HCT116 (cell line): ENCODE measurements around the gene TSPEAR. TPM values are rescaled to one million over a fixed set of nuclear protein-coding genes. Genes with fewer than 3 reads are reported as not detected.

Experiments
- ATAC-seq: fragments of 200-7000 bp; cut with Tn5 transposase; 2 replicates; pipeline ENCODE4 v1.9.1; 2020; ENCODE audit warnings: mild to moderate bottlenecking, moderate library complexity
- BruUV-seq: library from RNA; stranded (reverse); fragments of 400-500 nt; replicated peaks from 2 replicates; lab custom pipeline; 2021; lab: Mats Ljungman, UMichigan
- CTCF ChIA-PET: fragments of 300-600 bp; sonication (Branson Sonifier 250); formaldehyde crosslinking; loops from one replicate; lab custom pipeline; 2021; ENCODE audit warnings: antibody characterized with exemption; lab: Charles Lee
- POLR2A ChIA-PET: fragments of 300-600, 350-600 bp; sonication (Branson Sonifier 250); formaldehyde crosslinking; loops from one replicate; lab custom pipeline; 2021; ENCODE audit warnings: antibody characterized with exemption; lab: Charles Lee
- RAD21 ChIA-PET, 2 experiments: fragments of 300-600 bp; sonication (Branson Sonifier 250); formaldehyde crosslinking; loops; one replicate each; lab custom pipeline; 2023; ENCODE audit warnings: low total read pairs in 2 of 2; ENCODE audit not compliant: uncharacterized antibody in 2 of 2, unreplicated experiment in 2 of 2, low non-redundant PET in 1 of 2; lab: Charles Lee
- DNase-seq: peaks from one replicate; pipeline ENCODE4 v3.0.0-alpha.2; 2010; ENCODE audit warnings: low read depth, low spot score
- H2AFZ ChIP-seq: fragments of 200-600 bp; shearing (Covaris generic), sonication (generic); 2 replicates; pipeline ENCODE4 v1.6.1; 2017; ENCODE audit warnings: low read depth, mixed run types, mixed read lengths, antibody characterized with exemption, low read length; ENCODE audit not compliant: poor library complexity, severe bottlenecking
- H3K27ac ChIP-seq: 2 replicates; pipeline ENCODE4 v1.5.1; 2012; ENCODE audit warnings: low read depth, low read length
- H3K27me3 ChIP-seq: fragments of 200-600 bp; sonication (generic); 2 replicates; pipeline ENCODE4 v1.6.1; 2016; ENCODE audit warnings: mixed run types, low read length, mixed read lengths; ENCODE audit not compliant: insufficient read depth
- H3K36me3 ChIP-seq, 2 experiments: fragments of 200-500 bp in 1 of 2; fragments of 200-600 bp in 1 of 2; sonication (Bioruptor generic) in 1 of 2; sonication (generic) in 1 of 2; 2 replicates each; pipeline versions ENCODE4 v1.5.1 to v1.6.1; 2014 to 2016; ENCODE audit warnings: low read length in 2 of 2, inconsistent platforms in 1 of 2, mixed read lengths in 1 of 2, mixed run types in 1 of 2; ENCODE audit not compliant: insufficient read depth in 2 of 2, control insufficient read depth in 1 of 2
- H3K4me1 ChIP-seq, 2 experiments: fragments of 200-600 bp in 1 of 2; sonication (generic) in 1 of 2; 2 replicates each; pipeline versions ENCODE4 v1.5.1 to v1.6.1; 2012 to 2017; ENCODE audit warnings: low read length in 2 of 2, inconsistent platforms in 1 of 2, mild to moderate bottlenecking in 1 of 2, mixed read lengths in 1 of 2, mixed run types in 1 of 2, moderate library complexity in 1 of 2; ENCODE audit not compliant: insufficient read depth in 2 of 2, control insufficient read depth in 1 of 2
- H3K4me2 ChIP-seq: fragments of 200-600 bp; sonication (generic); 2 replicates; pipeline ENCODE4 v1.6.1; 2017; ENCODE audit warnings: mixed run types, low read length, mixed read lengths
- H3K4me3 ChIP-seq, 2 experiments: fragments of 200-600 bp in 1 of 2; sonication (generic) in 1 of 2; replicated peaks in 1 of 2; 2 replicates each; pipeline ENCODE4 v1.5.1; 2011 to 2016; ENCODE audit warnings: low read length in 2 of 2, control low read depth in 1 of 2, low read depth in 1 of 2, mild to moderate bottlenecking in 1 of 2, mixed read lengths in 1 of 2, mixed run types in 1 of 2
- H3K79me2 ChIP-seq: fragments of 200-600 bp; sonication (generic); 2 replicates; pipeline ENCODE4 v1.6.1; 2017; ENCODE audit warnings: mild to moderate bottlenecking, mixed run types, low read length, moderate library complexity, mixed read lengths; ENCODE audit not compliant: insufficient read depth
- H3K9ac ChIP-seq: fragments of 200-600 bp; sonication (generic); 2 replicates; pipeline ENCODE4 v1.6.1; 2016; ENCODE audit warnings: low read length, mixed read lengths
- H3K9me2 ChIP-seq: fragments of 200-600 bp; sonication (generic), shearing (Covaris generic); 2 replicates; pipeline ENCODE4 v1.6.1; 2017; ENCODE audit warnings: mixed run types, mild to moderate bottlenecking, moderate library complexity; ENCODE audit not compliant: insufficient read depth
- H3K9me3 ChIP-seq, 2 experiments: fragments of 200-500 bp in 1 of 2; fragments of 200-600 bp in 1 of 2; sonication (Bioruptor generic) in 1 of 2; sonication (generic) in 1 of 2; 2 replicates each; pipeline ENCODE4 v1.6.1; 2014 to 2017; ENCODE audit warnings: low read length in 2 of 2, mixed read lengths in 2 of 2, inconsistent platforms in 1 of 2, low read depth in 1 of 2, mild to moderate bottlenecking in 1 of 2, mixed run types in 1 of 2, moderate library complexity in 1 of 2; ENCODE audit not compliant: control insufficient read depth in 1 of 2, insufficient read depth in 1 of 2
- H4K20me1 ChIP-seq: fragments of 200-600 bp; sonication (generic), shearing (Covaris generic); 2 replicates; pipeline ENCODE4 v1.6.1; 2017; ENCODE audit warnings: mixed run types, mild to moderate bottlenecking, moderate library complexity; ENCODE audit not compliant: insufficient read depth
- CBX3 ChIP-seq: IDR thresholded peaks from 2 replicates; pipeline ENCODE4 v1.6.1; 2012; ENCODE audit warnings: low read depth
- CTCF ChIP-seq, 3 experiments: fragments of 200-600 bp in 1 of 3; sonication (generic) in 1 of 3; IDR thresholded peaks in 2 of 3; conservative IDR thresholded peaks in 1 of 3; 2 replicates each; pipeline ENCODE4 v1.5.1; 2012 to 2017; ENCODE audit warnings: low read depth in 2 of 3, low read length in 2 of 3, antibody characterized with exemption in 1 of 3, borderline replicate concordance in 1 of 3, control low read depth in 1 of 3, mild to moderate bottlenecking in 1 of 3, mixed read lengths in 1 of 3, mixed run types in 1 of 3, moderate library complexity in 1 of 3; ENCODE audit not compliant: insufficient read depth in 1 of 3
- ELF1 ChIP-seq: IDR thresholded peaks from 2 replicates; pipeline ENCODE4 v1.6.1; 2012; ENCODE audit warnings: low read depth, borderline replicate concordance
- EZH2 ChIP-seq: fragments of 200-600 bp; sonication (generic); IDR thresholded peaks from 2 replicates; pipeline ENCODE4 v1.6.1; 2017; ENCODE audit warnings: antibody characterized with exemption, mixed run types
- EZH2phosphoT487 ChIP-seq: fragments of 200-600 bp; IDR thresholded peaks from 2 replicates; pipeline ENCODE4 v1.6.1; 2018; ENCODE audit warnings: antibody characterized with exemption, borderline replicate concordance
- JUND ChIP-seq: IDR thresholded peaks from 2 replicates; pipeline ENCODE4 v1.6.1; 2012
- POLR2A ChIP-seq: IDR thresholded peaks from 2 replicates; pipeline ENCODE4 v1.7.0; 2011; ENCODE audit warnings: borderline replicate concordance; ENCODE audit not compliant: insufficient read depth, insufficient read length; ENCODE audit errors: extremely low read depth
- POLR2AphosphoS5 ChIP-seq: IDR thresholded peaks from 2 replicates; pipeline ENCODE4 v1.6.1; 2011; ENCODE audit warnings: mild to moderate bottlenecking, low read depth, low read length, moderate library complexity
- REST ChIP-seq: IDR thresholded peaks from 2 replicates; pipeline ENCODE4 v1.6.1; 2012; ENCODE audit warnings: low read depth
- SIN3A ChIP-seq: IDR thresholded peaks from 2 replicates; pipeline ENCODE4 v1.6.1; 2012; ENCODE audit warnings: low read depth
- SP1 ChIP-seq: IDR thresholded peaks from 2 replicates; pipeline ENCODE4 v1.6.1; 2012; ENCODE audit warnings: low read depth
- SRF ChIP-seq: IDR thresholded peaks from 2 replicates; pipeline ENCODE4 v1.6.1; 2012; ENCODE audit warnings: low read depth
- TCF7L2 ChIP-seq: IDR thresholded peaks from 2 replicates; pipeline ENCODE4 v1.7.0; 2011; ENCODE audit warnings: borderline replicate concordance, inconsistent platforms; ENCODE audit not compliant: insufficient read depth, insufficient read length; ENCODE audit errors: extremely low read depth
- YY1 ChIP-seq: IDR thresholded peaks from 2 replicates; pipeline ENCODE4 v1.6.1; 2011; ENCODE audit warnings: low read length, low read depth, moderate library complexity, mild to moderate bottlenecking; ENCODE audit not compliant: insufficient replicate concordance; ENCODE audit errors: extremely low read depth
- ZBTB33 ChIP-seq: IDR thresholded peaks from 2 replicates; pipeline ENCODE4 v1.6.1; 2011; ENCODE audit warnings: mild to moderate bottlenecking, low read length, moderate library complexity; ENCODE audit not compliant: insufficient replicate concordance; ENCODE audit errors: extremely low read depth
- intact Hi-C: fragments of 100-400 bp; cut with micrococcal nuclease; formaldehyde crosslinking; loops from 2 replicates; pipeline ENCODE4 v1.10.0; 2022
- total RNA-seq: library from RNA; stranded (reverse); gene quantifications from one replicate; pipeline ENCODE4 v1.2.1, GENCODE V29; 2021; ENCODE audit not compliant: unreplicated experiment

Gene TSPEAR
- total RNA-seq, 1 experiment from 2014 or later, result not detected

DNA sequence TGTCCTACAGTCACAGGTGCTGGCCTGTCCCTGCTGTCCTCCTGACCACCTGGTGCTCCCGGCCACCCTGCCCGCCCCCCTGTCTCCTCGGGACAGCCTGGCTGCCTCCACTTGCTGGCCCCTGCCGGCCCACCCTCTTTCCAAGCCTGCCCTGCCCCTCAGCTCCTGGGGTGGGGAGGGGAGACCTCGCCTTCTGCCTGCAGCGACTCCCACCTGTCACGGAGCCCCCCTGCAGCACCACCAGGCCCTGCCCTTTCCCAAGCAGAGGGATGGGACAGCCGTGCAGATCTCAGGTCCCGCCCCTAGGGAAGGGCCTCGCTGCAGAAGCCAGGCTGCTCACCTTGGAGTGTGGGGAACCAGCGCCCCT, 248.6 kb downstream of the TSPEAR start:
- POLR2A ChIA-PET, result no interaction called here
- RAD21 ChIA-PET, result no interaction called here
- BruUV-seq, result no TSS peak
- no peaks in the 10 kb centered on the region for H3K4me1 ChIP-seq
- no peak overlapping the region for H2AFZ ChIP-seq
- no peak overlapping the region for H3K4me3 ChIP-seq
- CTCF ChIA-PET, result no interaction called here
- H4K20me1 ChIP-seq, result no peaks in the 10 kb centered on the region
- no peak overlapping the region for H3K27ac ChIP-seq
- no peaks in the 10 kb centered on the region for H3K9me2 ChIP-seq
- no peak overlapping the region for H3K4me2 ChIP-seq
- intact Hi-C loops, result no loop called here
- TF ChIP-seq CTCF (IDR thresholded peaks at IDR 0.05 in 2 of 3, conservative IDR thresholded peaks at IDR 0.05 in 1 of 3; ENCODE audit: borderline replicate concordance in 1 of 3, insufficient read depth in 1 of 3, low read depth in 2 of 3, low read length in 2 of 3) (no peak), EZH2 (no peak), ELF1 (no peak), SRF (no peak), CBX3 (no peak), EZH2phosphoT487 (no peak), ZBTB33 (no peak), SP1 (no peak), POLR2AphosphoS5 (no peak), JUND (no peak), POLR2A (no peak), TCF7L2 (no peak), YY1 (no peak), SIN3A (no peak), REST (no peak)
- H3K9me3 ChIP-seq, result no peaks in the 10 kb centered on the region
- ATAC-seq (no peak), DNase-seq (no peak)
- H3K79me2 ChIP-seq, result no peaks in the 10 kb centered on the region
- H3K27me3 ChIP-seq, result no peaks in the 10 kb centered on the region
- H3K36me3 ChIP-seq, result no peaks in the 10 kb centered on the region
- H3K9ac ChIP-seq, result no peak overlapping the region
